WTC11 (cell line): ENCODE measurements around the gene MAGI2. TPM values are rescaled to one million over a fixed set of nuclear protein-coding genes. Genes with fewer than 3 reads are reported as not detected.

Experiments
- ATAC-seq: fragments of 200-7000 bp; cut with Tn5 transposase; 2 replicates; pipeline ENCODE4 v1.10.0; 2021; ENCODE audit warnings: mild to moderate bottlenecking, moderate library complexity
- CTCF ChIA-PET: fragments of 300-600 bp; sonication (Branson Sonifier 250); formaldehyde crosslinking; loops from one replicate; lab custom pipeline; 2021; ENCODE audit warnings: antibody characterized with exemption; lab: Charles Lee
- POLR2A ChIA-PET: fragments of 350-600 bp; sonication (Branson Sonifier 250); formaldehyde crosslinking; loops from one replicate; lab custom pipeline; 2021; ENCODE audit warnings: antibody characterized with exemption; lab: Charles Lee
- DNase-seq: peaks from one replicate; pipeline ENCODE4 v3.0.0; 2021; ENCODE audit warnings: low spot score
- H3K27ac Mint-ChIP-seq: 2 replicates; pipeline ENCODE4 v1.8.0; 2021; ENCODE audit warnings: mixed read lengths
- H3K27me3 Mint-ChIP-seq: 2 replicates; pipeline ENCODE4 v1.8.0; 2021; ENCODE audit warnings: low read depth, mild to moderate bottlenecking, moderate library complexity, mixed read lengths
- H3K36me3 Mint-ChIP-seq: 2 replicates; pipeline ENCODE4 v1.8.0; 2021; ENCODE audit warnings: mixed read lengths
- H3K4me1 Mint-ChIP-seq: 2 replicates; pipeline ENCODE4 v1.8.0; 2022; ENCODE audit warnings: mixed read lengths
- H3K4me3 Mint-ChIP-seq: 2 replicates; pipeline ENCODE4 v1.8.0; 2021; ENCODE audit warnings: mild to moderate bottlenecking, moderate library complexity, mixed read lengths
- H3K9me3 Mint-ChIP-seq: 2 replicates; pipeline ENCODE4 v1.8.0; 2021; ENCODE audit warnings: mixed read lengths
- AFF4 ChIP-seq: sonication (generic); formaldehyde crosslinking; IDR thresholded peaks from 2 replicates; pipeline ENCODE4 v1.8.1; 2023; ENCODE audit warnings: mild to moderate bottlenecking, missing genetic modification reagents, borderline replicate concordance
- ATF1 ChIP-seq: sonication (generic); formaldehyde crosslinking; IDR thresholded peaks from 2 replicates; pipeline ENCODE4 v1.8.1; 2023; ENCODE audit warnings: mild to moderate bottlenecking, moderate library complexity, missing genetic modification reagents
- ELF4 ChIP-seq: sonication (generic); formaldehyde crosslinking; IDR thresholded peaks from 2 replicates; pipeline ENCODE4 v1.8.1; 2022; ENCODE audit warnings: low read depth, mild to moderate bottlenecking, moderate library complexity, missing genetic modification reagents
- ETV6 ChIP-seq: sonication (generic); formaldehyde crosslinking; IDR thresholded peaks from 2 replicates; pipeline ENCODE4 v1.8.1; 2022; ENCODE audit warnings: mild to moderate bottlenecking, missing genetic modification reagents
- GRHL2 ChIP-seq: fragments of 250-450 bp; sonication (Bioruptor Pico); IDR thresholded peaks from 2 replicates; pipeline ENCODE4 v1.8.0; 2022; ENCODE audit warnings: mild to moderate bottlenecking, moderate library complexity; ENCODE audit not compliant: insufficient replicate concordance, severe bottlenecking
- HMGA2 ChIP-seq: fragments of 250-450 bp; sonication (Bioruptor Pico); IDR thresholded peaks from 2 replicates; pipeline ENCODE4 v1.4.0; 2021; ENCODE audit warnings: mild to moderate bottlenecking, moderate library complexity
- HMGXB4 ChIP-seq: sonication (generic); formaldehyde crosslinking; IDR thresholded peaks from 2 replicates; pipeline ENCODE4 v1.8.1; 2023; ENCODE audit warnings: mild to moderate bottlenecking, moderate library complexity, missing genetic modification reagents
- IRF2 ChIP-seq: sonication (generic); formaldehyde crosslinking; IDR thresholded peaks from 2 replicates; pipeline ENCODE4 v1.8.0; 2022; ENCODE audit warnings: low read depth, missing genetic modification reagents, borderline replicate concordance
- JAZF1 ChIP-seq: fragments of 250-450 bp; sonication (Bioruptor Pico); IDR thresholded peaks from 2 replicates; pipeline ENCODE4 v1.9.0; 2021; ENCODE audit warnings: moderate library complexity, mild to moderate bottlenecking, inconsistent platforms
- JUN ChIP-seq: sonication (generic); formaldehyde crosslinking; IDR thresholded peaks from 2 replicates; pipeline ENCODE4 v1.8.0; 2023; ENCODE audit warnings: mild to moderate bottlenecking, missing genetic modification reagents
- RELA ChIP-seq: sonication (generic); formaldehyde crosslinking; IDR thresholded peaks from 2 replicates; pipeline ENCODE4 v1.8.1; 2022; ENCODE audit warnings: missing genetic modification reagents, mild to moderate bottlenecking, borderline replicate concordance
- SMAD4 ChIP-seq: sonication (generic); formaldehyde crosslinking; IDR thresholded peaks from 2 replicates; pipeline ENCODE4 v1.8.0; 2022; ENCODE audit warnings: mild to moderate bottlenecking, missing genetic modification reagents
- TCF7 ChIP-seq: sonication (generic); formaldehyde crosslinking; IDR thresholded peaks from 2 replicates; pipeline ENCODE4 v1.8.0; 2022; ENCODE audit warnings: mild to moderate bottlenecking, low read depth, missing genetic modification reagents, moderate library complexity
- USF1 ChIP-seq: sonication (generic); formaldehyde crosslinking; IDR thresholded peaks from 2 replicates; pipeline ENCODE4 v1.8.0; 2022; ENCODE audit warnings: mild to moderate bottlenecking, missing genetic modification reagents
- ZNF138 ChIP-seq: sonication (generic); formaldehyde crosslinking; conservative IDR thresholded peaks from 2 replicates; pipeline ENCODE4 v1.8.1; 2022; ENCODE audit warnings: mild to moderate bottlenecking, moderate library complexity, missing genetic modification reagents
- ZSCAN18 ChIP-seq: fragments of 250-450 bp; sonication (Bioruptor Pico); IDR thresholded peaks from 2 replicates; pipeline ENCODE4 v2.1.2; 2022; ENCODE audit warnings: mild to moderate bottlenecking, moderate library complexity
- total RNA-seq: library from RNA; stranded (reverse); gene quantifications from 3 replicates; pipeline ENCODE4 v1.2.3, GENCODE V29; 2021
- TF ChIP-seq, protein P1 (sequence below): fragments of 250-450 bp; sonication (Bioruptor Pico); IDR thresholded peaks from 2 replicates; pipeline ENCODE4 v1.9.0; 2021; ENCODE audit warnings: mild to moderate bottlenecking
- TF ChIP-seq, protein P2 (sequence below): sonication (generic); formaldehyde crosslinking; IDR thresholded peaks from 2 replicates; pipeline ENCODE4 v1.8.0; 2023; ENCODE audit warnings: missing genetic modification reagents
- TF ChIP-seq, protein P3 (sequence below): sonication (generic); formaldehyde crosslinking; conservative IDR thresholded peaks from 2 replicates; pipeline ENCODE4 v1.8.1; 2022; ENCODE audit warnings: mild to moderate bottlenecking, missing genetic modification reagents
- TF ChIP-seq, protein P4 (sequence below): sonication (generic); formaldehyde crosslinking; IDR thresholded peaks from 2 replicates; pipeline ENCODE4 v1.8.0; 2022; ENCODE audit warnings: mild to moderate bottlenecking, missing genetic modification reagents
- TF ChIP-seq, protein P5 (sequence below): sonication (generic); formaldehyde crosslinking; IDR thresholded peaks from 2 replicates; pipeline ENCODE4 v1.8.1; 2022; ENCODE audit warnings: missing genetic modification reagents, borderline replicate concordance

MAGI2 gene
- total RNA-seq, 1 experiment from 2014 or later = 26.6 TPM

DNA sequence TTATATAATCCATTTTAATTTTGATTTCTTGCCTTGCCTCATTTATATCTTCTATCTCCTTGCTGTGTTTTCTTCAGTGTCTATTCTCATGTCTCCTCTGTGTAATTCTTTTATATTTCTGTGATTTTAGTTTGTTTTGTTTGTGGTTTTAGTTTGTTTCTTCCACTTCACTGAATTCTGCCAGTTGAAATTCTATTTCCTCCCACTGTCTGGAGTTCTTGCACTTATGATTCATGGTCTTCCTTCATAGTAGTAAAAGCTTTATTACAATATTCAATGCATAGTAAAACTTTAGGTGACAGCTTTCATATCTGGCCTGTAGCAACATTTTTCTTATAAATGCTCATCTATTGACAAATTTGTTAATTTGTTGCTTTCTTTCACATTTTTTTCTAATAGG, 113.3 kb downstream of the MAGI2 start (continued):
- TF ChIP-seq HMGXB4 (CRISPR knock-in tag) = no peak
- no peak for TF ChIP-seq RELA (CRISPR knock-in tag)
- TF ChIP-seq, protein P1, sequence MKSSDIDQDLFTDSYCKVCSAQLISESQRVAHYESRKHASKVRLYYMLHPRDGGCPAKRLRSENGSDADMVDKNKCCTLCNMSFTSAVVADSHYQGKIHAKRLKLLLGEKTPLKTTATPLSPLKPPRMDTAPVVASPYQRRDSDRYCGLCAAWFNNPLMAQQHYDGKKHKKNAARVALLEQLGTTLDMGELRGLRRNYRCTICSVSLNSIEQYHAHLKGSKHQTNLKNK (CRISPR knock-in tag) = no peak
- no peak for TF ChIP-seq TCF7 (CRISPR knock-in tag)
- no peak for TF ChIP-seq ATF1 (CRISPR knock-in tag)
- TF ChIP-seq ZNF138 (CRISPR knock-in tag) = no peak
- TF ChIP-seq JUN (CRISPR knock-in tag) = no peak
- TF ChIP-seq ZSCAN18 (CRISPR knock-in tag) = no peak
- TF ChIP-seq, all 79 proteins: peak for 0

GRCh38 chr7:79339208-79339925, 114.1 kb downstream of the MAGI2 start:
- Mint-ChIP-seq H3K27ac (no peak overlapping the region), H3K9me3 (no peaks in the 10 kb centered on the region), H3K27me3 (no peaks in the 10 kb centered on the region), H3K4me1 (no peaks in the 10 kb centered on the region), H3K36me3 (no peaks in the 10 kb centered on the region), H3K4me3 (no peak overlapping the region)
- DNase-seq = no peak
- no peak for ATAC-seq
- CTCF ChIA-PET = no interaction called here
- POLR2A ChIA-PET = no interaction called here
- TF ChIP-seq, protein P2, sequence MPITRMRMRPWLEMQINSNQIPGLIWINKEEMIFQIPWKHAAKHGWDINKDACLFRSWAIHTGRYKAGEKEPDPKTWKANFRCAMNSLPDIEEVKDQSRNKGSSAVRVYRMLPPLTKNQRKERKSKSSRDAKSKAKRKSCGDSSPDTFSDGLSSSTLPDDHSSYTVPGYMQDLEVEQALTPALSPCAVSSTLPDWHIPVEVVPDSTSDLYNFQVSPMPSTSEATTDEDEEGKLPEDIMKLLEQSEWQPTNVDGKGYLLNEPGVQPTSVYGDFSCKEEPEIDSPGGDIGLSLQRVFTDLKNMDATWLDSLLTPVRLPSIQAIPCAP (CRISPR knock-in tag) = no peak
- TF ChIP-seq HMGA2 (CRISPR knock-in tag) (no peak), USF1 (CRISPR knock-in tag) (no peak), RELA (CRISPR knock-in tag) (no peak), ELF4 (no peak), ZSCAN18 (CRISPR knock-in tag) (no peak), AFF4 (no peak), IRF2 (CRISPR knock-in tag) (no peak), ETV6 (no peak), GRHL2 (CRISPR knock-in tag) (no peak), JAZF1 (CRISPR knock-in tag) (no peak), ZNF138 (CRISPR knock-in tag) (no peak), SMAD4 (CRISPR knock-in tag) (no peak), ATF1 (CRISPR knock-in tag) (no peak)
- TF ChIP-seq, protein P3, sequence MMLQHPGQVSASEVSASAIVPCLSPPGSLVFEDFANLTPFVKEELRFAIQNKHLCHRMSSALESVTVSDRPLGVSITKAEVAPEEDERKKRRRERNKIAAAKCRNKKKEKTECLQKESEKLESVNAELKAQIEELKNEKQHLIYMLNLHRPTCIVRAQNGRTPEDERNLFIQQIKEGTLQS = no peak
- TF ChIP-seq, protein P4, sequence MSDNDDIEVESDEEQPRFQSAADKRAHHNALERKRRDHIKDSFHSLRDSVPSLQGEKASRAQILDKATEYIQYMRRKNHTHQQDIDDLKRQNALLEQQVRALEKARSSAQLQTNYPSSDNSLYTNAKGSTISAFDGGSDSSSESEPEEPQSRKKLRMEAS (CRISPR knock-in tag) = no peak
- TF ChIP-seq, protein P5, sequence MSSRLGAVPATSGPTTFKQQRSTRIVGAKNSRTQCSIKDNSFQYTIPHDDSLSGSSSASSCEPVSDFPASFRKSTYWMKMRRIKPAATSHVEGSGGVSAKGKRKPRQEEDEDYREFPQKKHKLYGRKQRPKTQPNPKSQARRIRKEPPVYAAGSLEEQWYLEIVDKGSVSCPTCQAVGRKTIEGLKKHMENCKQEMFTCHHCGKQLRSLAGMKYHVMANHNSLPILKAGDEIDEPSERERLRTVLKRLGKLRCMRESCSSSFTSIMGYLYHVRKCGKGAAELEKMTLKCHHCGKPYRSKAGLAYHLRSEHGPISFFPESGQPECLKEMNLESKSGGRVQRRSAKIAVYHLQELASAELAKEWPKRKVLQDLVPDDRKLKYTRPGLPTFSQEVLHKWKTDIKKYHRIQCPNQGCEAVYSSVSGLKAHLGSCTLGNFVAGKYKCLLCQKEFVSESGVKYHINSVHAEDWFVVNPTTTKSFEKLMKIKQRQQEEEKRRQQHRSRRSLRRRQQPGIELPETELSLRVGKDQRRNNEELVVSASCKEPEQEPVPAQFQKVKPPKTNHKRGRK (CRISPR knock-in tag) = no peak
